ENCODE results near the gene HBE1. TPM values are rescaled to one million over a fixed set of nuclear protein-coding genes. Genes with fewer than 3 reads are reported as not detected.

HBE1 gene
- total and polyA plus RNA-seq, 2 of the 4 experiments (the other 2 are of a cell fraction), result 3.2 to 12.7 TPM

DNA sequence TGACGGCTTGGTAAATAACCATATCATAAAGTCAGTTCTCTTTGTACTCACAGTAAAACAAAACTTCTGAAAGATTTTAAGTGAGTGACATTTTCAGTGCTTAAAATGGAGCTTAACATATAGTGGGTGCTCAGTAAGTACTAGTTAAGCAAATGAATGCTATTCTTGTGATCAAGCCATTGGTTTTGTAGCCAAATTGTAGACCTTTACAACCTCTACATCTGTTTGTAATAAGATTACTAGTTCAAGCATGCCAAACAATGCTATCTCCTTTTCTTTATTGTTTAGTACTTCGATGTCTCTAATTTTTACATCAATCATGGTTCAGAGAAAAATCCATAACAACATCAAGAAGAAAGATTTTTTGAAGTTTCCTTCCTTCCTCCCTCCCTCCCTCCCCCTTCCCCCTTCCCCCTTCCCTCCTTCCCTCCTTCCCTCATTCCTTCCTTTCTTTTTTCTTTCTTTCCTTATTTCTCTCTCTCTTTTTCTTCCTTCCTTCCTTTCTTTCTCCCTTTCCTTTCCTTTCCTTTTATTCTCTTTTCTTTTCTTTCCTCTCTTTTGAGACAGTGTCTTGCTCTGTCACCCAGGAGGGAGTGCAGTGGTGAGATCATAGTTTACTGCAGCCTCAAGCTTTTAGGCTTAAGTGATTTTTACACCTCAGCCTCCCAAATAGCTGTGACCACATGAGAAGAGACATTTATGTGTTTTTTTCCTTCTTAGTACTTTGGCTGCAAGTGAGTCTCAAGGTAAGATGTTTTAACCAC, 37.7 kb upstream of the HBE1 start:
- H3K9me3 ChIP-seq (ENCODE audit: control insufficient read depth, insufficient read depth, low read length), result no peaks in the 10 kb centered on the region
- TF ChIP-seq SMC3 (IDR thresholded peaks at IDR 0.05; ENCODE audit: low read depth, low read length) (no peak), CEBPB (IDR thresholded peaks at IDR 0.05; ENCODE audit: low read depth, low read length) (no peak), CHD1 (IDR thresholded peaks at IDR 0.05; ENCODE audit: low read depth, low read length) (no peak), NFE2L2 (IDR thresholded peaks at IDR 0.05; ENCODE audit: low read depth, low read length) (no peak), MAZ (IDR thresholded peaks at IDR 0.05; ENCODE audit: borderline replicate concordance, low read depth, low read length) (no peak), USF2 (IDR thresholded peaks at IDR 0.05; ENCODE audit: low read depth, low read length) (no peak), BHLHE40 (IDR thresholded peaks at IDR 0.05; ENCODE audit: low read depth, low read length) (no peak), RAD21 (IDR thresholded peaks at IDR 0.05; ENCODE audit: low read length) (no peak), FOS (IDR thresholded peaks at IDR 0.05; ENCODE audit: low read depth, low read length) (no peak), MAFK (IDR thresholded peaks at IDR 0.05; ENCODE audit: low read depth, low read length) (no peak), RCOR1 (IDR thresholded peaks at IDR 0.05; ENCODE audit: insufficient replicate concordance, low read length) (no peak), POLR2A (IDR thresholded peaks at IDR 0.05; ENCODE audit: low read depth, low read length) (no peak), RFX5 (IDR thresholded peaks at IDR 0.05; ENCODE audit: low read depth, low read length) (no peak), MXI1 (IDR thresholded peaks at IDR 0.05; ENCODE audit: borderline replicate concordance, low read depth, low read length) (no peak)
- TF ChIP-seq, protein P1, sequence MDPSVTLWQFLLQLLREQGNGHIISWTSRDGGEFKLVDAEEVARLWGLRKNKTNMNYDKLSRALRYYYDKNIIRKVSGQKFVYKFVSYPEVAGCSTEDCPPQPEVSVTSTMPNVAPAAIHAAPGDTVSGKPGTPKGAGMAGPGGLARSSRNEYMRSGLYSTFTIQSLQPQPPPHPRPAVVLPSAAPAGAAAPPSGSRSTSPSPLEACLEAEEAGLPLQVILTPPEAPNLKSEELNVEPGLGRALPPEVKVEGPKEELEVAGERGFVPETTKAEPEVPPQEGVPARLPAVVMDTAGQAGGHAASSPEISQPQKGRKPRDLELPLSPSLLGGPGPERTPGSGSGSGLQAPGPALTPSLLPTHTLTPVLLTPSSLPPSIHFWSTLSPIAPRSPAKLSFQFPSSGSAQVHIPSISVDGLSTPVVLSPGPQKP (IDR thresholded peaks at IDR 0.05; ENCODE audit: borderline replicate concordance, low read depth, low read length), result no peak
- TF ChIP-seq, protein P2, sequence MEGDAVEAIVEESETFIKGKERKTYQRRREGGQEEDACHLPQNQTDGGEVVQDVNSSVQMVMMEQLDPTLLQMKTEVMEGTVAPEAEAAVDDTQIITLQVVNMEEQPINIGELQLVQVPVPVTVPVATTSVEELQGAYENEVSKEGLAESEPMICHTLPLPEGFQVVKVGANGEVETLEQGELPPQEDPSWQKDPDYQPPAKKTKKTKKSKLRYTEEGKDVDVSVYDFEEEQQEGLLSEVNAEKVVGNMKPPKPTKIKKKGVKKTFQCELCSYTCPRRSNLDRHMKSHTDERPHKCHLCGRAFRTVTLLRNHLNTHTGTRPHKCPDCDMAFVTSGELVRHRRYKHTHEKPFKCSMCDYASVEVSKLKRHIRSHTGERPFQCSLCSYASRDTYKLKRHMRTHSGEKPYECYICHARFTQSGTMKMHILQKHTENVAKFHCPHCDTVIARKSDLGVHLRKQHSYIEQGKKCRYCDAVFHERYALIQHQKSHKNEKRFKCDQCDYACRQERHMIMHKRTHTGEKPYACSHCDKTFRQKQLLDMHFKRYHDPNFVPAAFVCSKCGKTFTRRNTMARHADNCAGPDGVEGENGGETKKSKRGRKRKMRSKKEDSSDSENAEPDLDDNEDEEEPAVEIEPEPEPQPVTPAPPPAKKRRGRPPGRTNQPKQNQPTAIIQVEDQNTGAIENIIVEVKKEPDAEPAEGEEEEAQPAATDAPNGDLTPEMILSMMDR (conservative IDR thresholded peaks at IDR 0.05; ENCODE audit: low read depth, low read length), result no peak
- H3K56ac ChIP-seq (ENCODE audit: extremely low read depth, insufficient read depth, low read length), result no peak overlapping the region
- no peaks in the 10 kb centered on the region for H3K79me1 ChIP-seq (ENCODE audit: low read depth in 1 of 2, low read length in 2 of 2)
- ATAC-seq (ENCODE audit: low read depth) (no peak), DNase-seq (no peak)
- ChIA-PET POLR2A (ENCODE audit: unreplicated experiment) (no interaction called here), CTCF (no interaction called here)
- no peaks in the 10 kb centered on the region for H3K27me3 ChIP-seq (ENCODE audit: control insufficient read depth, insufficient read depth, low read length)
- no peak overlapping the region for H3K9ac ChIP-seq (ENCODE audit: low read depth, low read length)
- dilution Hi-C loops (cut with HindIII; ENCODE audit: low sequenced_read_pairs, unreplicated experiment) (no loop called here), intact Hi-C loops (cut with micrococcal nuclease) (no loop called here), in situ Hi-C loops (cut with MboI; ENCODE audit: low sequenced_read_pairs) (no loop called here)
- H3K4me1 ChIP-seq (ENCODE audit: control insufficient read depth, insufficient read depth, low read length), result peaks cover 2% of the 10 kb centered on the region; the same call in 1 of the 2 replicates
- H4K20me1 ChIP-seq (ENCODE audit: insufficient read depth, low read length), result no peaks in the 10 kb centered on the region
- H3K14ac ChIP-seq (replicated peaks; ENCODE audit: low read depth, low read length), result no peak overlapping the region
- no peak overlapping the region for H4K8ac ChIP-seq (ENCODE audit: low read depth in 2 of 2, low read length in 2 of 2)
- H4K5ac ChIP-seq (ENCODE audit: low read depth, low read length), result no peak overlapping the region
- no peak overlapping the region for H3K4me2 ChIP-seq (ENCODE audit: low read depth, low read length)
- H2BK120ac ChIP-seq (ENCODE audit: low read depth, low read length), result no peak overlapping the region
- H2BK15ac ChIP-seq (ENCODE audit: low read depth, low read length), result no peak overlapping the region
- BruUV-seq (replicated peaks), result no TSS peak
- no peaks in the 10 kb centered on the region for H3K36me3 ChIP-seq (ENCODE audit: control insufficient read depth, insufficient read depth, low read length)
- no peak overlapping the region for H3K18ac ChIP-seq (ENCODE audit: low read depth, low read length)
- H2BK5ac ChIP-seq (ENCODE audit: low read depth, low read length, poor library complexity, severe bottlenecking), result no peak overlapping the region
- no peak overlapping the region for H2AK9ac ChIP-seq (replicated peaks; ENCODE audit: low read depth, low read length, poor library complexity)
- 60% methylated on average over 1 of the region's 2 CpGs; no CpG with 5 or more reads in 1 of the 2 experiments for WGBS, 2 experiments (ENCODE audit: extremely low coverage in 2 of 2, insufficient read length in 1 of 2)
- no peak overlapping the region for H2AK5ac ChIP-seq (ENCODE audit: low read depth, low read length)
- H2AFZ ChIP-seq (replicated peaks; ENCODE audit: low read length, poor library complexity), result no peak overlapping the region
- H3K4me3 ChIP-seq (ENCODE audit: insufficient read depth, low read depth, low read length), result no peak overlapping the region
- no peak overlapping the region for H4K91ac ChIP-seq (ENCODE audit: insufficient read depth, low read depth, low read length)
- H3K23ac ChIP-seq (ENCODE audit: low read depth, low read length), result no peak overlapping the region
- H3K9me1 ChIP-seq (ENCODE audit: insufficient read depth, low read length), result no peaks in the 10 kb centered on the region
- H2BK20ac ChIP-seq (ENCODE audit: low read depth, low read length), result no peak overlapping the region; the same call in 1 of the 2 replicates
- H3K4ac ChIP-seq (ENCODE audit: low read depth, low read length), result peak overlapping the region; percentile 40; the same call in 1 of the 2 replicates
- H3K27ac ChIP-seq (ENCODE audit: insufficient read depth, low read length), result no peak overlapping the region
